HEK293 (cell line): ENCODE measurements around the gene CDC42EP1.
A peak's percentile ranks its signal among the peaks of the same experiment; 100 is the strongest.
"Not testable (repeated sequence)": the region's sequence is repeated elsewhere in the genome, so short reads cannot be mapped to it uniquely, and the experiment has no call there.

Source experiments
- CTCF ChIA-PET: fragments of 350-600 bp; formaldehyde crosslinking; extraction: SDS; loops from one replicate; lab custom pipeline; 2021; ENCODE audit warnings: antibody characterized with exemption; lab: Yijun Ruan, JAX
- POLR2A ChIA-PET: fragments of 300-600 bp; formaldehyde crosslinking; extraction: SDS; loops from one replicate; lab custom pipeline; 2020; ENCODE audit warnings: antibody characterized with exemption, inconsistent platforms; lab: Yijun Ruan, JAX
- H3K27ac ChIP-seq: fragments of 200-500 bp; sonication (Bioruptor generic); 2 replicates; pipeline ENCODE4 v1.5.1; 2014; ENCODE audit warnings: low read depth, low read length, control low read depth, inconsistent platforms; ENCODE audit errors: extremely low read depth
- H3K36me3 ChIP-seq, 2 experiments: fragments of 200-500 bp in 1 of 2; sonication (Bioruptor generic) in 1 of 2; 1 replicate in 1 of 2; 2 replicates in 1 of 2; pipeline ENCODE4 v1.5.1; 2014 to 2017; ENCODE audit warnings: inconsistent platforms in 2 of 2, low read length in 2 of 2; ENCODE audit not compliant: control insufficient read depth in 2 of 2, insufficient read depth in 1 of 2
- H3K4me1 ChIP-seq: fragments of 200-500 bp; sonication (Bioruptor generic); 2 replicates; pipeline ENCODE4 v1.5.1; 2014; ENCODE audit warnings: mild to moderate bottlenecking, low read length, inconsistent platforms; ENCODE audit not compliant: control insufficient read depth, insufficient read depth
- H3K4me3 ChIP-seq: 2 replicates; pipeline ENCODE4 v1.5.1; 2011; ENCODE audit warnings: low read depth, mild to moderate bottlenecking, control low read depth, low read length, moderate library complexity
- H3K9me3 ChIP-seq: fragments of 200-500 bp; sonication (Bioruptor generic); 2 replicates; pipeline ENCODE4 v1.5.1; 2014; ENCODE audit warnings: low read depth, low read length, inconsistent platforms; ENCODE audit not compliant: control insufficient read depth, insufficient read depth
- AEBP2 ChIP-seq: fragments of 450-650 bp; formaldehyde crosslinking; IDR thresholded peaks from 2 replicates; pipeline ENCODE4 v1.5.1; 2016; ENCODE audit warnings: missing biosample characterization, missing genetic modification characterization, borderline replicate concordance
- GFI1B ChIP-seq: fragments of 450-650 bp; formaldehyde crosslinking; IDR thresholded peaks from 2 replicates; pipeline ENCODE4 v1.5.1; 2016; ENCODE audit warnings: missing biosample characterization, missing genetic modification characterization
- PATZ1 ChIP-seq: fragments of 450-650 bp; formaldehyde crosslinking; IDR thresholded peaks from 2 replicates; pipeline ENCODE4 v1.5.1; 2016; ENCODE audit warnings: missing biosample characterization, missing genetic modification characterization
- SCRT2 ChIP-seq: fragments of 450-650 bp; formaldehyde crosslinking; IDR thresholded peaks from 2 replicates; pipeline ENCODE4 v1.5.1; 2016; ENCODE audit warnings: missing biosample characterization, missing genetic modification characterization
- ZBTB6 ChIP-seq: fragments of 450-650 bp; formaldehyde crosslinking; IDR thresholded peaks from 2 replicates; pipeline ENCODE4 v1.5.1; 2017; ENCODE audit warnings: missing biosample characterization, missing genetic modification characterization
- ZBTB7A ChIP-seq: fragments of 450-650 bp; formaldehyde crosslinking; IDR thresholded peaks from 2 replicates; pipeline ENCODE4 v1.5.1; 2016; ENCODE audit warnings: low read depth, missing biosample characterization, missing genetic modification characterization
- ZFP69B ChIP-seq: fragments of 450-650 bp; formaldehyde crosslinking; IDR thresholded peaks from 2 replicates; pipeline ENCODE4 v1.5.1; 2016; ENCODE audit warnings: missing biosample characterization, missing genetic modification characterization
- ZNF121 ChIP-seq: fragments of 450-650 bp; formaldehyde crosslinking; IDR thresholded peaks from 2 replicates; pipeline ENCODE4 v1.5.1; 2016; ENCODE audit warnings: missing biosample characterization, missing genetic modification characterization
- ZNF266 ChIP-seq: fragments of 450-650 bp; formaldehyde crosslinking; IDR thresholded peaks from 2 replicates; pipeline ENCODE4 v1.5.1; 2016; ENCODE audit warnings: missing biosample characterization, missing genetic modification characterization, low read depth
- ZNF311 ChIP-seq: fragments of 450-650 bp; formaldehyde crosslinking; IDR thresholded peaks from 2 replicates; pipeline ENCODE4 v1.5.1; 2017; ENCODE audit warnings: missing biosample characterization, missing genetic modification characterization, borderline replicate concordance
- ZNF324 ChIP-seq: fragments of 450-650 bp; formaldehyde crosslinking; IDR thresholded peaks from 2 replicates; pipeline ENCODE4 v1.5.1; 2016; ENCODE audit warnings: missing biosample characterization, missing genetic modification characterization
- ZNF362 ChIP-seq: fragments of 450-650 bp; formaldehyde crosslinking; IDR thresholded peaks from 2 replicates; pipeline ENCODE4 v1.5.1; 2016; ENCODE audit warnings: missing biosample characterization, missing genetic modification characterization
- ZNF366 ChIP-seq: fragments of 450-650 bp; formaldehyde crosslinking; conservative IDR thresholded peaks from 2 replicates; pipeline ENCODE4 v1.5.1; 2016; ENCODE audit warnings: missing biosample characterization, missing genetic modification characterization
- ZNF433 ChIP-seq: fragments of 450-650 bp; formaldehyde crosslinking; IDR thresholded peaks from 2 replicates; pipeline ENCODE4 v1.5.1; 2016; ENCODE audit warnings: missing biosample characterization, missing genetic modification characterization, low read depth
- ZNF544 ChIP-seq: fragments of 450-650 bp; formaldehyde crosslinking; IDR thresholded peaks from 2 replicates; pipeline ENCODE4 v1.5.0; 2017; ENCODE audit warnings: missing biosample characterization, missing genetic modification characterization
- ZNF639 ChIP-seq: fragments of 450-650 bp; formaldehyde crosslinking; IDR thresholded peaks from 2 replicates; pipeline ENCODE4 v1.5.1; 2016; ENCODE audit warnings: missing biosample characterization, missing genetic modification characterization
- ZNF660 ChIP-seq: fragments of 450-650 bp; IDR thresholded peaks from 2 replicates; pipeline ENCODE4 v1.5.1; 2018; ENCODE audit warnings: missing biosample characterization, mild to moderate bottlenecking, missing genetic modification characterization
- ZNF768 ChIP-seq: fragments of 450-650 bp; formaldehyde crosslinking; IDR thresholded peaks from 2 replicates; pipeline ENCODE4 v1.5.1; 2018; ENCODE audit warnings: missing biosample characterization, mild to moderate bottlenecking, missing genetic modification characterization
- ZSCAN5A ChIP-seq: fragments of 450-650 bp; formaldehyde crosslinking; IDR thresholded peaks from 2 replicates; pipeline ENCODE4 v1.5.1; 2016; ENCODE audit warnings: missing biosample characterization, missing genetic modification characterization
- ZXDB ChIP-seq: fragments of 450-650 bp; formaldehyde crosslinking; IDR thresholded peaks from 2 replicates; pipeline ENCODE4 v1.5.1; 2016; ENCODE audit warnings: missing biosample characterization, missing genetic modification characterization

The CDC42EP1 gene

GRCh38 chr22:37542416-37542815 lies 17.9 kb upstream of the CDC42EP1 start:
- not testable (repeated sequence) for H3K9me3 ChIP-seq
- TF ChIP-seq ZNF362 (tag by site-specific recombination): peak; percentile 73
- TF ChIP-seq, all 188 proteins: peak for 1; not testable (repeated sequence) for 187
- ChIA-PET CTCF (interaction anchor here (0.6 to 16.7 kb wide), 11 partner anchors 13 to 343 kb away, joined by 3 to 608 read pairs (median 4); no protein-coding TSS in a partner anchor), POLR2A (interaction anchor here (0.7 to 1.9 kb wide), 5 partner anchors 18 to 66 kb away, joined by 3 to 7 read pairs (median 5); partner anchors contain the start of genes CDC42EP1 and GGA1)
- H3K36me3 ChIP-seq, H3K4me1 ChIP-seq, H3K4me3 ChIP-seq, H3K27ac ChIP-seq: not testable (repeated sequence)

- no peak overlapping the region for H3K4me3 ChIP-seq
- H3K4me1 ChIP-seq: peaks cover 6% of the 10 kb centered on the region
- no peak overlapping the region for H3K27ac ChIP-seq
- H3K9me3 ChIP-seq: no peaks in the 10 kb centered on the region
- no peaks in the 10 kb centered on the region for H3K36me3 ChIP-seq
- POLR2A ChIA-PET: interaction anchor here (0.7 to 1.9 kb wide), 3 partner anchors 17 to 65 kb away, joined by 3 to 7 read pairs (median 5); partner anchors contain the start of genes CDC42EP1 and GGA1
- no peak for TF ChIP-seq ZNF768 (tag by site-specific recombination)
- TF ChIP-seq ZNF311 (tag by site-specific recombination): no peak
- no peak for TF ChIP-seq ZBTB6 (tag by site-specific recombination)
- no peak for TF ChIP-seq ZNF639 (tag by site-specific recombination)
- TF ChIP-seq, all 188 proteins: peak for 0
- CTCF ChIA-PET: interaction anchor here (0.6 to 16.7 kb wide), 8 partner anchors 15 to 343 kb away, joined by 3 to 608 read pairs (median 5); no protein-coding TSS in a partner anchor
Observed at GRCh38 chr22:37542959-37543358, 17.3 kb upstream of the CDC42EP1 start.

GRCh38 chr22:37544955-37545702 lies 15.2 kb upstream of the CDC42EP1 start:
- peaks cover 6% of the 10 kb centered on the region for H3K4me1 ChIP-seq
- H3K9me3 ChIP-seq: no peaks in the 10 kb centered on the region
- H3K4me3 ChIP-seq: no peak overlapping the region
- no peak overlapping the region for H3K27ac ChIP-seq
- POLR2A ChIA-PET: interaction anchor here (0.6 to 2.3 kb wide), 6 partner anchors 15 to 409 kb away, joined by 3 to 8 read pairs (median 5); partner anchors contain the start of genes CDC42EP1 and GGA1
- no peaks in the 10 kb centered on the region for H3K36me3 ChIP-seq
- CTCF ChIA-PET: interaction anchor here (0.6 to 16.7 kb wide), 23 partner anchors 11 to 489 kb away, joined by 3 to 608 read pairs (median 4); partner anchors contain the start of genes GGA1 and MFNG
- TF ChIP-seq ZNF660 (tag by site-specific recombination) (no peak), PATZ1 (tag by site-specific recombination) (peak; percentile 95), ZNF544 (tag by site-specific recombination) (no peak), GFI1B (tag by site-specific recombination) (no peak), ZXDB (tag by site-specific recombination) (no peak), ZNF324 (0 out of 2 replicates have a peak, but pooled peaks have one; percentile 41), ZNF266 (tag by site-specific recombination) (no peak), ZNF121 (tag by site-specific recombination) (no peak), ZFP69B (tag by site-specific recombination) (peak; percentile 35; the same call in 1 of the 2 replicates), ZNF433 (tag by site-specific recombination) (no peak), ZSCAN5A (no peak), ZBTB7A (no peak), ZNF366 (tag by site-specific recombination) (peak; percentile 55; the same call in 1 of the 2 replicates), AEBP2 (tag by site-specific recombination) (no peak), SCRT2 (tag by site-specific recombination) (0 out of 2 replicates have a peak, but pooled peaks have one; percentile 46)
